ENCODE measurements around the gene CHDH. TPM values are rescaled to one million over a fixed set of nuclear protein-coding genes. Genes with fewer than 3 reads are reported as not detected.

CHDH gene
- total RNA-seq, 1 donor from 2014 or later = 0.60 TPM

DNA sequence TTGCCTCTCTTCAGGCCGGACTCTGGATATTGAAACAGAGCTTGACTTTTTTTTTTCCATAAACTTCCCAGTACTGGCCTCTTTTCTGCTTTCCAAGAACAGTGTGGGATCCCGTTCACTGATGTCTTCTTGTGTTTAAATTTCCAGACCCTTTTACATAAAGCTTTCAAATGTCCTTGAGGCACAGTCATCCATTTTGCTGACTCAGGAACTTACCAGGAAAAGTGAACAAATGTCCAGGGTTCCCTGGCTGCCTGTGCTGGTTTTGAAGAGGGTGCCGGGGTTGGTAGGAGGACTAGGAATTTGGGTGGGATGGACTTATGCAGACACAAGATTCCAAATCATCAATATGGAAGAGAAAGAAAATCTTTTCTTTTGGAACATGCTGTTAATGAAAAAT, 68.1 kb downstream of the CHDH start:
- no peak for DNase-seq (ENCODE audit: low spot score)
- Mint-ChIP-seq H3K27me3 (ENCODE audit: low read depth) (peaks cover 8% of the 10 kb centered on the region), H3K36me3 (ENCODE audit: low read depth) (no peaks in the 10 kb centered on the region), H3K27ac (ENCODE audit: unreplicated experiment) (no peak overlapping the region), H3K9me3 (ENCODE audit: low read depth) (no peaks in the 10 kb centered on the region), H3K4me1 (ENCODE audit: low read depth) (peaks cover 28% of the 10 kb centered on the region), H3K4me3 (ENCODE audit: unreplicated experiment) (no peak overlapping the region)
- TF ChIP-seq, protein P1, sequence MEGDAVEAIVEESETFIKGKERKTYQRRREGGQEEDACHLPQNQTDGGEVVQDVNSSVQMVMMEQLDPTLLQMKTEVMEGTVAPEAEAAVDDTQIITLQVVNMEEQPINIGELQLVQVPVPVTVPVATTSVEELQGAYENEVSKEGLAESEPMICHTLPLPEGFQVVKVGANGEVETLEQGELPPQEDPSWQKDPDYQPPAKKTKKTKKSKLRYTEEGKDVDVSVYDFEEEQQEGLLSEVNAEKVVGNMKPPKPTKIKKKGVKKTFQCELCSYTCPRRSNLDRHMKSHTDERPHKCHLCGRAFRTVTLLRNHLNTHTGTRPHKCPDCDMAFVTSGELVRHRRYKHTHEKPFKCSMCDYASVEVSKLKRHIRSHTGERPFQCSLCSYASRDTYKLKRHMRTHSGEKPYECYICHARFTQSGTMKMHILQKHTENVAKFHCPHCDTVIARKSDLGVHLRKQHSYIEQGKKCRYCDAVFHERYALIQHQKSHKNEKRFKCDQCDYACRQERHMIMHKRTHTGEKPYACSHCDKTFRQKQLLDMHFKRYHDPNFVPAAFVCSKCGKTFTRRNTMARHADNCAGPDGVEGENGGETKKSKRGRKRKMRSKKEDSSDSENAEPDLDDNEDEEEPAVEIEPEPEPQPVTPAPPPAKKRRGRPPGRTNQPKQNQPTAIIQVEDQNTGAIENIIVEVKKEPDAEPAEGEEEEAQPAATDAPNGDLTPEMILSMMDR (IDR thresholded peaks at IDR 0.05) = no peak

DNA sequence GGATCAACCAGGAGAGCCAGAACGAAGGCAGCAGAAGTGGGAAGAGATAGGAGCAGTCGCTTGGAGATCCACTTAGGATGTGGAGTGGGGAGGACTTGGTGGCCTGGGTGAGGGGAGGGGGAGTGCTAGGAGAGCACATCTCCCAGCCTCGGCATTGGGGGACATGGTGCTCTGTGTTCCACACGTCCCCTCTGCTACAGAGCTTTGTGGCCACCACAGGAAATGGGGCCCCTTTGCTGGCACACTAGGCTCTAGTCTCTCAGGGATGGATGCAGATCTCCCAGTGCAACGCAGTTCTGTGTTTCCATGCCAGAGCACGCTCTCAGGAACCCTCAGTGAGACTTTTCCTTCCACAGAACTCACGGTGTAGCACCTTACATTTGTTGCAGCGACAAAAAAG, 68.8 kb downstream of the CHDH start:
- no peak for DNase-seq (ENCODE audit: low spot score)
- Mint-ChIP-seq H3K27me3 (ENCODE audit: low read depth) (peaks cover 5% of the 10 kb centered on the region), H3K36me3 (ENCODE audit: low read depth) (no peaks in the 10 kb centered on the region), H3K9me3 (ENCODE audit: low read depth) (no peaks in the 10 kb centered on the region), H3K4me1 (ENCODE audit: low read depth) (peaks cover 35% of the 10 kb centered on the region), H3K27ac (ENCODE audit: unreplicated experiment) (no peak overlapping the region), H3K4me3 (ENCODE audit: unreplicated experiment) (no peak overlapping the region)
- TF ChIP-seq, protein P1 (IDR thresholded peaks at IDR 0.05) = no peak

DNA sequence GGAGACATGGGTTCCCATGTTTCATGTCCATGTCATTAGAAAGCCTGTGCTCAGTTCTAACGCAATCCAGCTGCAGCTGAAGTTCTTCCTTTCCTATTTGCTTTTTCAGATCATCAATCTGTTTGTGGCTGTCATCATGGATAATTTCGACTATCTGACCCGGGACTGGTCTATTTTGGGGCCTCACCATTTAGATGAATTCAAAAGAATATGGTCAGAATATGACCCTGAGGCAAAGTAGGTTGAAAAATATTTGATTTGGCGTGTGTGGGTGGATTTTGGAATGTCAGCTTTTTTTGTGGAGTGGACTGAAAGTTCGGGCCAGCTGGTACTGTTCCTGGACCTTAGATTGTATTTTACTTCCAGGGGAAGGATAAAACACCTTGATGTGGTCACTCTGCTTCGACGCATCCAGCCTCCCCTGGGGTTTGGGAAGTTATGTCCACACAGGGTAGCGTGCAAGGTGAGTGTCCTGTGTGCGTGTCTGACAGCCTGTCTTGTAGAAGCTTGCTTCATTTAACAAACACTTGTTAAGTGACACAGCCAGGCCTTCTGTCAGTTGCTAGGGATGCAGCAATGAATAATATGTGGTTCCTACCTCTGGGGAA, 69.6 kb downstream of the CHDH start:
- peaks cover 36% of the 10 kb centered on the region for H3K4me1 Mint-ChIP-seq (ENCODE audit: low read depth)

DNA sequence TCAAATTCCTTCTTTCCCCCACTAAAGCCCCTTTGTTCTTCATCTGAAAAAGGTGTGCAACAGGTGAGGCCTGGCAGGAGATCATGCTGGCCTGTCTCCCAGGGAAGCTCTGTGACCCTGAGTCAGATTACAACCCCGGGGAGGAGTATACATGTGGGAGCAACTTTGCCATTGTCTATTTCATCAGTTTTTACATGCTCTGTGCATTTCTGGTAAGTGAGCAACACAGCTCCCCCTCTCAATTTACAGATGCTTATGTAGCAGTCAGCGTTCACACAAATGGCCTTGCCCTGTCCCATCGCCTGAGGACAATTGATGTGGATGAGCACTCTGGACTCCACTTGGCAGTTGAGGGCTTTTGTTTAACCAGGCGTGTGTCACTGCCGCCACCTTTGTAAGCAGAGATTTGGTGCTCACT, 70.4 kb downstream of the CHDH start:
- no peaks in the 10 kb centered on the region for H3K9me3 Mint-ChIP-seq (ENCODE audit: low read depth)
- H3K27ac Mint-ChIP-seq (ENCODE audit: unreplicated experiment) = no peak overlapping the region
- TF ChIP-seq, protein P1 (IDR thresholded peaks at IDR 0.05) = no peak
- H3K27me3 Mint-ChIP-seq (ENCODE audit: low read depth) = peaks cover 2% of the 10 kb centered on the region
- H3K4me1 Mint-ChIP-seq (ENCODE audit: low read depth) = peaks cover 36% of the 10 kb centered on the region
- DNase-seq (ENCODE audit: low spot score) = no peak
- H3K36me3 Mint-ChIP-seq (ENCODE audit: low read depth) = no peaks in the 10 kb centered on the region
- no peak overlapping the region for H3K4me3 Mint-ChIP-seq (ENCODE audit: unreplicated experiment)

More for the DNA sequence above, 69.6 kb downstream of the CHDH start:
- no peak for DNase-seq (ENCODE audit: low spot score)
- TF ChIP-seq, protein P1 (IDR thresholded peaks at IDR 0.05) = no peak
- no peak overlapping the region for H3K4me3 Mint-ChIP-seq (ENCODE audit: unreplicated experiment)
- H3K36me3 Mint-ChIP-seq (ENCODE audit: low read depth) = no peaks in the 10 kb centered on the region
- H3K9me3 Mint-ChIP-seq (ENCODE audit: low read depth) = no peaks in the 10 kb centered on the region
- H3K27ac Mint-ChIP-seq (ENCODE audit: unreplicated experiment) = no peak overlapping the region
- peaks cover 5% of the 10 kb centered on the region for H3K27me3 Mint-ChIP-seq (ENCODE audit: low read depth)

DNA sequence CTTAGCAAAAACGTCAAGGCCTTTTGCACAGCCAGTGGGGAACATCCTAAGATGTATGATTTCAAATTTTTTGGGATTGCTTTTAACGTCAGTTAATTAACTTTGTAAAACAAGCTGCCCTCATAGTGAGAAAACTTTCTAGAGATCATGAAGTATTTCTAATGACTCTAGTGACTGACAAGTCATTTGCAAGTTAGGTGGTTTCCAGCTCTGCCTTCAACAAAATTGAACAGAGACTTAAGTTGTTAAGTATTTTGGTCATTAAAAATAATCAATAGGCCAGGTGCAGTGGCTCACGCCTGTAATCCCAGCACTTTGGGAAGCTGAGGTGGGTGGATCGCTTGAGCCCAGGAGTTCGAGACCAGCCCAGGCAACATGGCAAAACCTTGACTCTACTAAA, 71.2 kb downstream of the CHDH start:
- TF ChIP-seq, protein P1 (IDR thresholded peaks at IDR 0.05) = no peak
- peaks cover 7% of the 10 kb centered on the region for H3K27me3 Mint-ChIP-seq (ENCODE audit: low read depth)
- no peaks in the 10 kb centered on the region for H3K36me3 Mint-ChIP-seq (ENCODE audit: low read depth)
- no peak overlapping the region for H3K4me3 Mint-ChIP-seq (ENCODE audit: unreplicated experiment)
- H3K27ac Mint-ChIP-seq (ENCODE audit: unreplicated experiment) = no peak overlapping the region
- no peak for DNase-seq (ENCODE audit: low spot score)
- H3K9me3 Mint-ChIP-seq (ENCODE audit: low read depth) = no peaks in the 10 kb centered on the region
- peaks cover 36% of the 10 kb centered on the region for H3K4me1 Mint-ChIP-seq (ENCODE audit: low read depth)
